ENCODE measurements around the gene HNRNPH2.

Gene HNRNPH2

DNA sequence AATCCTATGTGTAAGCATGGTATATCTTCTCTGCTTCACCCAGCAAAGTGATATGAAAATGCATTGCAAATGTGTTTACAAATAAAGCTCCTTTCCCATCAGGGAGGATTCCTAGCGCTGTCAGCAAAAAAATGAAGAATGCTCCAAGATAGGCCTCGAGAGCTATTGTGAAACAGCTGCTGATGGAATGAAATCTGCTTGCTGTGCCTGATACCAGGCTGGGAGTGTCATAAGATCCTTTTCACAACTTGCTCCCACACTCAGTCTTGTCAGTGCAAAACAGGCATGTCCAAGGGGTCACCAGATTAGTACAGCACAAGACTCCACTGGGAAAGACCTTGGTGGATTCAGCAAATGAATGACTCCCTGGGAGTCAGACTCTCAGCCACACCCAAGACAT is 34.1 kb downstream of the HNRNPH2 start:
- H3K4me1 Mint-ChIP-seq: no peaks in the 10 kb centered on the region
- H3K4me3 Mint-ChIP-seq: no peak overlapping the region
- H3K36me3 Mint-ChIP-seq (ENCODE audit: insufficient read depth): peaks cover 2% of the 10 kb centered on the region
- ATAC-seq (replicated peaks; ENCODE audit: extremely low read depth, poor library complexity, severe bottlenecking): no peak
- DNase-seq (ENCODE audit: low spot score in 2 of 2): no peak
- H3K9me3 Mint-ChIP-seq: no peaks in the 10 kb centered on the region
- H3K27me3 Mint-ChIP-seq: no peaks in the 10 kb centered on the region
- no peak overlapping the region for H3K27ac Mint-ChIP-seq (ENCODE audit: low read depth)

DNA sequence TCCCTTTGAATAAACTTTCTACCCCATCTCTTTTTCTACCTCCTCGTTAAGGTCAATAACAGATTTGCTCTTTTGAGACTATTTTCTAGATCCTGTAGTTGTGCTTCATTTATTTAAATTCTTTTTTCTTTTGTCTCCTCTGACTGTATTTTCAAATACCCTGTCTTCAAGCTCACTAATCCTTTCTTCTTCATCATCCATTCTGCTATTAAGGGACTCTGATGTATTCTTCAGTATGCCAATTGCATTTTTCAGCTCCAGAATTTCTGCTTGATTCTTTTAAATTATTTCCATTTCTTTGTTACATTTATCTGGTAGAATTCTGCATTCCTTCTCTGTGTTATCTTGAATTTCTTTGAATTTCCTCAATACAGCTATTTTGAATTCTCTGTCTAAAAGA is 41.3 kb downstream of the HNRNPH2 start:
- Mint-ChIP-seq H3K27ac (ENCODE audit: low read depth) (peak overlapping the region; percentile 7), H3K9me3 (peaks cover 6% of the 10 kb centered on the region), H3K4me3 (no peak overlapping the region), H3K36me3 (ENCODE audit: insufficient read depth) (peaks cover 4% of the 10 kb centered on the region), H3K4me1 (no peaks in the 10 kb centered on the region), H3K27me3 (no peaks in the 10 kb centered on the region)
- no peak for ATAC-seq (replicated peaks; ENCODE audit: extremely low read depth, poor library complexity, severe bottlenecking)
- no peak for DNase-seq (ENCODE audit: low spot score in 2 of 2)

- Mint-ChIP-seq H3K27me3 (no peaks in the 10 kb centered on the region), H3K4me1 (no peaks in the 10 kb centered on the region), H3K36me3 (ENCODE audit: insufficient read depth) (peaks cover 4% of the 10 kb centered on the region), H3K4me3 (no peak overlapping the region), H3K27ac (ENCODE audit: low read depth) (no peak overlapping the region), H3K9me3 (peaks cover 6% of the 10 kb centered on the region)
- ATAC-seq (replicated peaks; ENCODE audit: extremely low read depth, poor library complexity, severe bottlenecking) (no peak), DNase-seq (ENCODE audit: low spot score in 2 of 2) (no peak)
These were observed 42.1 kb downstream of the HNRNPH2 start for GRCh38 chrX:101450085-101450484.

GRCh38 chrX:101450961-101451360 is 42.9 kb downstream of the HNRNPH2 start:
- no peak overlapping the region for H3K4me3 Mint-ChIP-seq
- H3K9me3 Mint-ChIP-seq: peaks cover 6% of the 10 kb centered on the region
- ATAC-seq (replicated peaks; ENCODE audit: extremely low read depth, poor library complexity, severe bottlenecking) (no peak), DNase-seq (ENCODE audit: low spot score in 2 of 2) (no peak)
- no peak overlapping the region for H3K27ac Mint-ChIP-seq (ENCODE audit: low read depth)
- H3K4me1 Mint-ChIP-seq: no peaks in the 10 kb centered on the region
- H3K36me3 Mint-ChIP-seq (ENCODE audit: insufficient read depth): peaks cover 4% of the 10 kb centered on the region
- no peaks in the 10 kb centered on the region for H3K27me3 Mint-ChIP-seq

- ATAC-seq (replicated peaks; ENCODE audit: extremely low read depth, poor library complexity, severe bottlenecking) (no peak), DNase-seq (ENCODE audit: low spot score in 2 of 2) (no peak)
- Mint-ChIP-seq H3K27ac (ENCODE audit: low read depth) (no peak overlapping the region), H3K36me3 (ENCODE audit: insufficient read depth) (peaks cover 2% of the 10 kb centered on the region), H3K9me3 (peaks cover 6% of the 10 kb centered on the region), H3K27me3 (no peaks in the 10 kb centered on the region), H3K4me1 (no peaks in the 10 kb centered on the region), H3K4me3 (no peak overlapping the region)
These were observed 44.0 kb downstream of the HNRNPH2 start for GRCh38 chrX:101452056-101452455.

GRCh38 chrX:101460669-101461068 is 52.6 kb downstream of the HNRNPH2 start:
- Mint-ChIP-seq H3K9me3 (no peaks in the 10 kb centered on the region), H3K4me3 (no peak overlapping the region), H3K27ac (ENCODE audit: low read depth) (no peak overlapping the region), H3K27me3 (no peaks in the 10 kb centered on the region), H3K4me1 (no peaks in the 10 kb centered on the region), H3K36me3 (ENCODE audit: insufficient read depth) (peaks cover 1% of the 10 kb centered on the region)
- no peak for DNase-seq (ENCODE audit: low spot score in 2 of 2)
- no peak for ATAC-seq (replicated peaks; ENCODE audit: extremely low read depth, poor library complexity, severe bottlenecking)

GRCh38 chrX:101462892-101463291 is 54.9 kb downstream of the HNRNPH2 start:
- DNase-seq (ENCODE audit: low spot score in 2 of 2) (no peak), ATAC-seq (replicated peaks; ENCODE audit: extremely low read depth, poor library complexity, severe bottlenecking) (no peak)
- Mint-ChIP-seq H3K9me3 (no peaks in the 10 kb centered on the region), H3K4me3 (no peak overlapping the region), H3K27me3 (no peaks in the 10 kb centered on the region), H3K4me1 (no peaks in the 10 kb centered on the region), H3K36me3 (ENCODE audit: insufficient read depth) (peaks cover 1% of the 10 kb centered on the region), H3K27ac (ENCODE audit: low read depth) (no peak overlapping the region)

All from central memory CD8-positive, alpha-beta T cell (primary cell).